KMS-11 (cell line): ENCODE measurements around the gene WDR47.

Source experiments
- H2AFZ ChIP-seq: fragments of 200-600 bp; sonication (generic); 2 replicates; pipeline ENCODE4 v1.6.1; 2016; ENCODE audit warnings: antibody characterized with exemption, mixed run types, low read depth
- H3K27ac ChIP-seq: fragments of 200-600 bp; sonication (generic); 2 replicates; pipeline ENCODE4 v1.6.1; 2016; ENCODE audit warnings: mild to moderate bottlenecking, mixed run types
- H3K27me3 ChIP-seq: fragments of 200-600 bp; sonication (generic); 2 replicates; pipeline ENCODE4 v1.6.1; 2017; ENCODE audit warnings: mild to moderate bottlenecking, low read depth, mixed run types, moderate library complexity; ENCODE audit not compliant: insufficient read depth
- H3K36me3 ChIP-seq: fragments of 200-600 bp; sonication (generic); 2 replicates; pipeline ENCODE4 v1.6.1; 2017; ENCODE audit warnings: mild to moderate bottlenecking, mixed run types; ENCODE audit not compliant: insufficient read depth
- H3K4me1 ChIP-seq: fragments of 200-600 bp; sonication (generic); 2 replicates; pipeline ENCODE4 v1.6.1; 2016; ENCODE audit warnings: mild to moderate bottlenecking, low read depth, mixed run types; ENCODE audit not compliant: poor library complexity, severe bottlenecking
- H3K4me2 ChIP-seq: fragments of 200-600 bp; sonication (generic); 2 replicates; pipeline ENCODE4 v1.7.0; 2016; ENCODE audit warnings: mild to moderate bottlenecking, mixed run types
- H3K4me3 ChIP-seq: fragments of 200-600 bp; sonication (generic); IDR thresholded peaks from 2 replicates; pipeline ENCODE4 v1.6.1; 2017; ENCODE audit warnings: low read depth, low read length, mixed read lengths; ENCODE audit not compliant: insufficient read depth
- H3K79me2 ChIP-seq: fragments of 200-600 bp; sonication (generic); 2 replicates; pipeline ENCODE4 v1.6.1; 2016; ENCODE audit warnings: low read depth, mixed run types; ENCODE audit not compliant: insufficient read depth
- H3K9ac ChIP-seq: fragments of 200-600 bp; sonication (generic); 2 replicates; pipeline ENCODE4 v1.6.1; 2016; ENCODE audit warnings: mild to moderate bottlenecking, mixed run types
- H4K20me1 ChIP-seq: fragments of 200-600 bp; sonication (generic); 2 replicates; pipeline ENCODE4 v1.6.1; 2016; ENCODE audit warnings: mild to moderate bottlenecking, mixed run types; ENCODE audit not compliant: insufficient read depth
- TF ChIP-seq, protein P1 (sequence below): fragments of 200-600 bp; sonication (generic); conservative IDR thresholded peaks from 2 replicates; pipeline ENCODE4 v1.6.1; 2017; ENCODE audit warnings: low read depth, mild to moderate bottlenecking, antibody characterized with exemption, low read length, moderate library complexity, mixed read lengths

The WDR47 gene

DNA sequence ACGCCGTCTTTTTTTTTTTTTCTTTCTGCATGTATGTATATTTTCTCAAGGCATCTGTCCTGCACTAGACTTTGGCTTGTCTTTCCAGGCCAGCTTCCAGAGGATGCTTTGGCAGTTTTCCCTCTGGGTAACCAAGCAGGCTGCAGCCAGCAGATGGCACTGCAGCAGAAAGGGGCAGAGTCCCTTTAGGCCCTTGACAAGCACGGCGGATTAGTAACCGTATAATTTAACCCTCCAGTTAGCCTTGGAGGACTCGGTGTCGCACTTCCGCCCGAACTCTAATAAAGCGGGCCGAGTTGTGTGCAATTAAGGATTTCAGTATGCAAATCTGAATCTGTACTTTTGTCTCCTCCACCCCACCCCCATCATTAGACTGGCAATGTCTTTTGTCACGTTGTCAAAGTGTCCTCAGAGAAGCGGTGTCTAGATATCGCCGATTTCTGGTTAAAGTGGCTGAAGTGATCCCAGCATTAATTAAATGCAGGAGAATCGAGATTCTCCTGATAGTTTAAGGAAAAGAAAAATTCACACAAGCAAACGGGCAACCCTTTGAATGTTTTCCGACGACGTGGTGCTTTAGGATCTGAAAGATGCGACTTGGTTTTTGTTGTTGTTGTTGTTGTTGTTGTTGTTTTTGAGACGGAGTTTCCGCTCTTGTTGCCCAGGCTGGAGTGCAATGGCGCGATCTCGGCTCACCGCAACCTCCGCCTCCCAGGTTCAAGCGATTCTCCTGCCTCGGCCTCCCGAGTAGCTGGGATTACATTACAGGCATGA lies 47.5 kb upstream of the WDR47 start:
- H3K36me3 ChIP-seq = no peaks in the 10 kb centered on the region
- H3K4me2 ChIP-seq = peak overlapping the region; percentile 74; the same call in 1 of the 2 replicates
- H3K4me1 ChIP-seq = peaks cover 12% of the 10 kb centered on the region
- H2AFZ ChIP-seq = no peak overlapping the region
- H4K20me1 ChIP-seq = no peaks in the 10 kb centered on the region
- no peaks in the 10 kb centered on the region for H3K27me3 ChIP-seq
- no peak overlapping the region for H3K9ac ChIP-seq
- H3K4me3 ChIP-seq = no peak overlapping the region
- no peak overlapping the region for H3K27ac ChIP-seq
- TF ChIP-seq, protein P1, sequence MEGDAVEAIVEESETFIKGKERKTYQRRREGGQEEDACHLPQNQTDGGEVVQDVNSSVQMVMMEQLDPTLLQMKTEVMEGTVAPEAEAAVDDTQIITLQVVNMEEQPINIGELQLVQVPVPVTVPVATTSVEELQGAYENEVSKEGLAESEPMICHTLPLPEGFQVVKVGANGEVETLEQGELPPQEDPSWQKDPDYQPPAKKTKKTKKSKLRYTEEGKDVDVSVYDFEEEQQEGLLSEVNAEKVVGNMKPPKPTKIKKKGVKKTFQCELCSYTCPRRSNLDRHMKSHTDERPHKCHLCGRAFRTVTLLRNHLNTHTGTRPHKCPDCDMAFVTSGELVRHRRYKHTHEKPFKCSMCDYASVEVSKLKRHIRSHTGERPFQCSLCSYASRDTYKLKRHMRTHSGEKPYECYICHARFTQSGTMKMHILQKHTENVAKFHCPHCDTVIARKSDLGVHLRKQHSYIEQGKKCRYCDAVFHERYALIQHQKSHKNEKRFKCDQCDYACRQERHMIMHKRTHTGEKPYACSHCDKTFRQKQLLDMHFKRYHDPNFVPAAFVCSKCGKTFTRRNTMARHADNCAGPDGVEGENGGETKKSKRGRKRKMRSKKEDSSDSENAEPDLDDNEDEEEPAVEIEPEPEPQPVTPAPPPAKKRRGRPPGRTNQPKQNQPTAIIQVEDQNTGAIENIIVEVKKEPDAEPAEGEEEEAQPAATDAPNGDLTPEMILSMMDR = no peak
- peaks cover 25% of the 10 kb centered on the region for H3K79me2 ChIP-seq

DNA sequence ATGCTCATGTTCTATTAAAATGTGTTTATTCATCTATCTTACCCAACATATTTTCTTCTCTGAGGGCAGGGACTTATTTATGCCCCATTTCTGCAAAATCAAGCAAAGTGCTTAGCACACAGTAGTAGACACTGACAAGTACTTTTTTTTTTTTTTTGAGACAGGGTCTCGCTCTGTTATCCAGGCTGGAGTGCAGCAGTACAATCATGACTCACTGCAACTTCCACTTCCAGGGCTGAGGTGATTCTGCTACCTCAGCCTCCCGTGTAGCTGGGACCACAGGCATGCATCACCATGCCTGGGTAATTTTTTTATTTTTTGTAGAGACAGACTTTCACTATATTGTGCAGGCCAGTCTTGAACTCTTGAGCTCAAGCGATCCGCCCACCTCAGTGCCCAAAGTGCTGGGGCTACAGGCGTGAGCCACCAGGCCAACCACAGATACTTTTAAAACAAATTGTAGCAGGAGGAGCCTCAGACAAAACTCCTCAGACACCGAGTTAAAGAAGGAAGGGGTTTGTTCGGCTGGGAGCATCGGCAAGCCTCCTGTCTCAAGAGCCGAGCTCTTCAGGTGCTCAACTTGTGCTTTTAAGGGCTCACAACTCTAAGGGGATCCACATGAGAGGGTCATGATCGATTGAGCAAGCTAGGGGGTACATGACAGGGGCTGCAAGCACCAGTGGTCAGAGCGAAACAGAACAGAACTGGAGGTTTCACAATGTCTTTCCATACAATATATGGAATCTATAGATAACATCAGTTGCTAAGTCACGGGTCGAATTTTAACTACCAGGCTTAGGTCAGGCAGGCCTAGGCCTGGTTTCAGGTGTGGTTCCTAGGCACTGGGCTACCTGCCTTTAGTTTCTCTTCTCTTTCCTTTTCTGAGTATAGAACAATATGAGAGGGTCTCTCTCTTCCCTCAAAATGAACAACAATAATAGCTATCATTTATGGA lies 42.9 kb upstream of the WDR47 start:
- Histone ChIP-seq H3K4me2 (no peak overlapping the region), H3K27ac (no peak overlapping the region), H2AFZ (no peak overlapping the region), H3K36me3 (no peaks in the 10 kb centered on the region), H3K79me2 (no peaks in the 10 kb centered on the region), H3K27me3 (no peaks in the 10 kb centered on the region), H3K4me3 (no peak overlapping the region), H4K20me1 (no peaks in the 10 kb centered on the region), H3K4me1 (no peaks in the 10 kb centered on the region), H3K9ac (no peak overlapping the region)
- TF ChIP-seq, protein P1 = no peak

DNA sequence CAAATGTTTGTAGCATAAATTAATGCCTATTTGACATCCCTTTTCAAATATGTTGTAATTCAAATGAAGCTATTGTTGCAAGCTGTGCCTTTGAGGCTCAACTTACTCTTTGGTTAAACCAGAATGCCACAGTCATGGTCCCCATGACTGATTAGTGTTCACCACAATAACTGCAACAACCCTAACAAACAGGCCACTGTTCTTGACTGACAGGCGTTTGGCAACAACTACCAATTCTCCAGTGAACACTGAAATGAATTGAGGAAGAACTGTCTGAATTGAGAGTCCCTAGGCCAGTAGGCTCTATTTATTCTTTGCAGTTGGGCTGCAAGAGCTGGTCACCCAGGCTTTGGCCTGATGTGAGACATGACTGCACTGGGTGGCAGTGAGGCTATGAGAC lies 42.0 kb upstream of the WDR47 start:
- no peak overlapping the region for H3K4me2 ChIP-seq
- H3K79me2 ChIP-seq = no peaks in the 10 kb centered on the region
- TF ChIP-seq, protein P1 = no peak
- H3K36me3 ChIP-seq = no peaks in the 10 kb centered on the region
- no peaks in the 10 kb centered on the region for H3K4me1 ChIP-seq
- no peak overlapping the region for H3K9ac ChIP-seq
- no peak overlapping the region for H2AFZ ChIP-seq
- no peaks in the 10 kb centered on the region for H3K27me3 ChIP-seq
- H3K4me3 ChIP-seq = no peak overlapping the region
- no peak overlapping the region for H3K27ac ChIP-seq
- H4K20me1 ChIP-seq = no peaks in the 10 kb centered on the region

DNA sequence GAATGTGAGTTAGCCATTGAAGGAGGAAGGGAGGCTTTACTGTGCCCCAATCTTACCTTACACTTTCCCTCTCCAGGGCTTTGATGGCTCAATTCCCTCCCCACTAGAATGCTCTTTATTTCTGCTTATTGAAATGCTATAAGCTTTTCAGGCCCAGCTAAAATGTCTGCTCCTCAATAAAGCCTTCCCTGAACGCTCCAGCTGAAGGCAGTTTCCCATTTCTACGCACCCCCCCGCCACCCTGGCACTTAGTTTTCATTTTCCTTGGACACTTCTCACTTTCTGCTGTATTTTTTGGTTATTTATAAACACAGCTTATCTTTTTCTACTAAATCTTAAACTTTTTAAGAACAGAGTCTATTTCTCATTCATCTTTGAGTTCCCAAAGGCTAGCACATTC lies 41.6 kb upstream of the WDR47 start:
- Histone ChIP-seq H3K27ac (no peak overlapping the region), H3K9ac (no peak overlapping the region), H3K36me3 (no peaks in the 10 kb centered on the region), H4K20me1 (no peaks in the 10 kb centered on the region), H2AFZ (no peak overlapping the region), H3K4me3 (no peak overlapping the region), H3K79me2 (no peaks in the 10 kb centered on the region), H3K4me1 (no peaks in the 10 kb centered on the region), H3K27me3 (no peaks in the 10 kb centered on the region), H3K4me2 (no peak overlapping the region)
- TF ChIP-seq, protein P1 = no peak
